ENCODE results near the gene TNFRSF1A.
A peak's percentile ranks its signal among the peaks of the same experiment; 100 is the strongest.

The TNFRSF1A gene

DNA sequence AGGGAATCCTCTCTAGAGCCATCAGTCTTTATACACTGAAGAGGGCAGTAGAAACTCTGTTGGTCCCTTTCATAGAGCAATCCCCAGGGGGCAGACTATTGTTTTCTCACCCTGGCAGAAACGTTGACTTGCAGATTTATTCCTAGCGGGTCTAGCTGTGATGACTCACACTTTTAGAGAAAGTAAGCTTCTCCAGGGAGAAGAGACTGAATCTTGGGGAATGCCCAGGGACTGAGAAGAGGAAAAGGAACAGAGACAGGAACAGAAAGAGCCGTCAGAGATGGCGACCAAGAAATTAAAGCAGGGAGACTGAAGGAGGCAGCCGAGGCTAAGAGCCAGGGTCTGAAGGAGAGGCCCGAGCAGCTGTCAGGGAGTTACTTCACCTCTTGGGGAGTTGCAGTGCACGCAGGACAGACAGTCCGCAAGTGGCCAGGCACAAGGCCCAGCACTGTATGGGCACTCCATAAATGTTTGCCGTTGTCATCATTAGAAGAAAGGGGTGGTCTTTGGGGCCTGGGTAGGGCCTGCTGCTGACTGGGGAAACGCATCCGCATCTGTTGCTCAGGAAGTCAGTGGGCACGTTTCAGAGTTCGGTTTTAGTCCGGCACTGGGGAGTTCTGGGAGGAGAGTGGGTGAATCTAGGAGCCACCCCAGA is 18.4 kb downstream of the TNFRSF1A start:
- peak; percentile 75 for DNase-seq

DNA sequence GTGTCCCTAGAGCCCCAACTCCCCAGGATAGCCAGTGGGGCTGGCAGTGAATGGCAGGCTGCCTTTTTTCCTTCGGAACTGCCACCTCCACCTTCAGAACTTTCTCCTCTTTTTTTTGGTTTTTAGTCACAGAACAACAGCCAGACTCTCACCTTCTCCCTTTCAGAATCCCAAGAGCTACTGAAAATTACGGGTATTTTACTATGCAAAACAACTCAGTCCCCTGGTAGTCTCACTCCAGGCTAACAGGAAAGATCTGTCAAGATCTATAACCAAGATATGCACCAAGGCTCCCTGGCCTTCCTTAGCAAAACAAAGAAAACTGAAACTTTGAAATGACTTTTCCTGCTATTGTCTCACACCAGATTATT is 18.9 kb downstream of the TNFRSF1A start:
- DNase-seq: no peak

DNA sequence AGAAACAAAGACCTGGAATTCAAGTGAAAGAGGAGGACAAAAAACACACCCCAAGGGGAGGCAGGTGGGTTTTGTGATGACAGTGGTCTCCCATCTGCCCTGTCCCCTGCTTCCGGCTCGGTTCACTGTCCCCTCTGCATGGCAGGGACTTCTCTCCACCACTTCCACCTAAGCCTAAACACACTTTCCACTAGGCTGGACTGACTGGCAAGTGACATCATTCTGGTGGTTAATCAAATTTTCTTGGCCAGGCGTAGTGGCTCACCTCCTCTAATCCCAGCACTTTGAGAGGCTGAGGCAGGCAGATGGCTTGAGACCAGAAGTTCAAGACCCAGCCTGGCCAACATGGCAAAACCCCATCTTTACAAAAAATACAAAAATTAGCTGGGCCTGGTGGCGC is 19.5 kb downstream of the TNFRSF1A start:
- no peak for DNase-seq

- DNase-seq: no peak
Observed at GRCh38 chr12:6321905-6322304, 20.0 kb downstream of the TNFRSF1A start.

- DNase-seq: no peak
Observed at GRCh38 chr12:6319446-6319845, 22.4 kb downstream of the TNFRSF1A start.

- DNase-seq: no peak
Observed at GRCh38 chr12:6318440-6318879, 23.4 kb downstream of the TNFRSF1A start.

- DNase-seq: no peak
Observed at GRCh38 chr12:6317693-6318439, 24.0 kb downstream of the TNFRSF1A start.

GRCh38 chr12:6316921-6317692 is 24.8 kb downstream of the TNFRSF1A start:
- no peak for DNase-seq

DNA sequence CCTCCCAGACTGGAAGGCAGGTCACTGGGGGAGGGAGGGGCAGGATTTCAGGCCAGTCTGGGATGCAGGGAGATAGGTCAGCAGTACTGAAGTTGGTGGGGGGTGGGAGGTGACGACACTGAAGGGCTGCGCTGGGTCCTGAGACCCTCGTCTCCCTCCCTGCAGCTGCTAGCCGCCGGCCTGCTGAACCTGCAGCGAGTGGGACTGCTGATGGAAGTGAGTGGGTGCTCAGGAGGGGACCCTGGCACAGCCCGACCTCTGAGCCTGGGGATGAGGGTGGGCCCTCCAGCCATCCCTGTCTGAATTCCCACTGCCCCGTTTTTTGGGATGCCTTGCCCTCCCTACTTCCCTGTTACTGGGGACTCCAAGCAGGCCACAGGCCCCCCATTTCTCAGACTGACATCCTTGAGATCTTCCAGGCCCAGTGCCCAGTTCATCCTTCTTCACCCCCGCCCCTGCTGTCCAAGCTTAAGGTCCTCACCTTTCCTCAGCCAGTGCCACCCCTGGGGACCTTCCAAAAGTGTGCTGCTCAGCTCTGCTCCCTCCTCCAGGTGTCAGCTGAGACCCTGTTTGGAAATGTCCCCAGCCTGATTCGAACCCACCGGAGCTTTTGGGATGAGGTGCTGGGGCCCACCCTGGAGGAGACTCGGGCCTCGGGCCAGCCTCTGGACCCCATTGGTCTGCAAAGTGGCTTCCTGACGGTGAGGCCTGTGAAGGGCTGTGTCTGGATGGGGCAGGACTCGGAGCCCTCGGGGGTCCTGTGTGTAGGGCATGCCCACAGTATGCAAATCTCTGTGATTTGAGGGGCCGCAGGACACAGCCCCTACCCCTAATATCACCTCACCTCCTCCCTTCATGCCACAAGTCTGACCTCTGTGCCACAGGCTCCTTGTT is 25.9 kb downstream of the TNFRSF1A start:
- no peak for DNase-seq

DNA sequence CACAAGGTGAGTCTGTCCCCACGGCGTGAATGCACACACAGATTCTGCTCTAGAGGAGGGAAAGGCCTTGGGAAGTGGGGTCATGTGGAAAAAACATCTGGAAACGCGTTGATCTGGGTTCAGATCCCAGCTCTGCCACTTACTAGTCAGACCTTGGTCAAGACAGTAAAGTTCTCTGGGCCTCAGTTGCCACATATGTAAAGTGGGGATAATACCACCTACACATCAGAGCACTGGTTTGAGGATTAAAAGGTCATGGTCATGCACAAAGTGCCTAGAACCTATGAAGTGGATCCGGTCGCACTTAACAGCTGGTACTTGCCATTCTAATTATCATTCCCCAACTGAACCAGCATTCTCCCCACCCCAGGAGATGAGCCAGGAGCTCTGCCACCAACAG is 26.7 kb downstream of the TNFRSF1A start:
- DNase-seq: no peak

GRCh38 chr12:6314776-6315175 is 27.1 kb downstream of the TNFRSF1A start:
- no peak for DNase-seq

- DNase-seq: peak in 1 of 2 donors; percentile 48
Observed at GRCh38 chr12:6313326-6313940, 28.4 kb downstream of the TNFRSF1A start.

DNA sequence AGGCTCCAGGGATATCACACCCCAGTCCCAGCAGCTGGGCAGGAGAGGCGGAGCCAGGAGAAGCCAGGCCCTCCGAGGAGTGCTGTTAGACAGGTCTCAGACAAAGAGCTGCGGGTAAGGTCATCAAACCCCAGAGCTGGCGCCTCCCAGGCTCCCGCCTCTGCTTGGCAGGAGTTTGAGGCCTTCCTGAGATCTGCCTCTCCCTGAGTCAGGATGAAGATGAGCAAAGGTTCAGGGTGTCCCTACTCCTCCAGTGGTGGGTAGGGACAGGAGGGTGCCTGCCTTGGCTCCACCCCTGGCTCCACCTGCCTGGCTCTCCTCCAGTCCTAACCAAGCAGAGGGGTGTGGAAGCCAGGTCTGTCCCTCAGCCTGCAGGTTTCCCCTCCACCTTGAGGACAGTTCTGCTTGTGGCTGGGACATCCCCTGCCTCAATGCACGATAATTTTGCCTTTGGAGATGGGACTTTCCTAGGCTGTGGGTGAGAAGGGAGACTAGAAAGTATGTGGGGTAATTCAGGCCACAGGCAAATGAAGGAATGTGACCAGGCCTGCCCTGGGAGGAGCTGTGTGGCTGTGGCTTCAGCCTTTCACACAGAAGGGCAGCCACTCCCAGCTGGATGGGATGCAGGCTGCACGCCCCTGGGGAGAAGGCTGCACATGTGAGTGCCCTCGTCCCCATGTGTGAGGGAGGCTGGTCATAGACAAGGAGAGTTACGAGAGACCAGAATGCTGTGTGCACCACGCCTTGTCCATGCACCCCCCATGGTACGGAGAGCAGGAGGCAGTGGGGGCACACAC is 29.1 kb downstream of the TNFRSF1A start:
- DNase-seq: peak in 1 of 2 donors; percentile 44

DNA sequence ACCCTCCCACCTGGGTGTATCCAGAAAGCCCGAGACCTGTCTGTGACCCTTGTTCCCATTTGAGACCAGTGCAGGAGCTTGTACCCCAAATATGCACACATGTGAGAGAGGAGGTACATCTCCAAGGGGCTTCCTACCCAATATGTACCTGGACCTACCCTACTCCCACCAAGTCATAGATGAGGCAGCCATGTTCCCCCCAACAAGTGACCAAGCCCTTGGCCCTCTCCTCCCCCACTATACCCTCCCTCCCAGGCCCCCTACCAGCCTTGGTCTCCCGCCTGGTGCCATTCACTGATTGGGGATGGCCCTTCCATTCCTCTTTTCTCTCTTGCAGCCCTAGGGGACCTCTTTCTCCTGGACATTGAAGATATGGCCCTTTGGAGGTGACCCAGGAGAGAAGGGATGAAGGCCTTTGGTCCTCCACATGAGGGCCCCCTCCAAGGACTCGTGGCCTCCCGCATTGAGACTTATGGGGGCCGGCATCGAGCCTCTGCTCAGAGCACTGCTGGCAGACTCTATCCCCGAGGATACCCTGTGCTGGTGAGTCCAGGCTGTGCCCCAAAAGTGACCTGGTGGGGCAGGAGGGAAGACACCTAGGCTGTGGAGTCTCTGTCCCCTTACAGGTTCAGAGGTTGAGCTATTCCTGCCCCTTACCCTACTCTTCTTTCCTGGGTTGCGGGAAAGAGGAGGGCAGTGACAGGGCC is 29.9 kb downstream of the TNFRSF1A start:
- DNase-seq: no peak

- DNase-seq: no peak
Observed at GRCh38 chr12:6310771-6311610, 30.9 kb downstream of the TNFRSF1A start.

- DNase-seq: peak; percentile 75 to 78
Observed at GRCh38 chr12:6307529-6307928, 34.3 kb downstream of the TNFRSF1A start.

- DNase-seq: no peak
Observed at GRCh38 chr12:6306599-6307220, 35.2 kb downstream of the TNFRSF1A start.

DNA sequence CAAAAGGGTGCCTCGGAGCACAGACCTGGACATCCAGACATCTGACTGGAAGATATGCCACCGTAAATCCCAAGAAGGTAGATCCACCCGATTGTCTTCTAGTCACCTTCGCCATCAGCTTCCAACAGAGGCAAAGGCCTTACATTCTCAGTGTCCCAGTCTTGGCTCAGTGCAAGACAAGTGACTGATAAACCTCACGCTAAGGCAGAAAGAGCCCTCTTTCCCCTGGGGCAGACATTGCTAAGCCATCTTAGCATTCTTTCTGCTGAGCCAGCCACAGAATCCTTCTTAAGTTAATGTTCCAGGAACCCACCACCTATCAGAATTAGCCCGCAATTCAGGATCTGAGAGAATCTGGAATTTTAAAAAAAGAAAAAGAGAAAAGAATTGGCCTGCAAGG is 35.7 kb downstream of the TNFRSF1A start:
- DNase-seq: no peak

- no peak for DNase-seq
Observed at GRCh38 chr12:6303071-6303470, 38.8 kb downstream of the TNFRSF1A start.
